ENCODE measurements around the gene EVA1B.

EVA1B gene, protein sequence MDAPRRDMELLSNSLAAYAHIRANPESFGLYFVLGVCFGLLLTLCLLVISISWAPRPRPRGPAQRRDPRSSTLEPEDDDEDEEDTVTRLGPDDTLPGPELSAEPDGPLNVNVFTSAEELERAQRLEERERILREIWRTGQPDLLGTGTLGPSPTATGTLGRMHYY

DNA sequence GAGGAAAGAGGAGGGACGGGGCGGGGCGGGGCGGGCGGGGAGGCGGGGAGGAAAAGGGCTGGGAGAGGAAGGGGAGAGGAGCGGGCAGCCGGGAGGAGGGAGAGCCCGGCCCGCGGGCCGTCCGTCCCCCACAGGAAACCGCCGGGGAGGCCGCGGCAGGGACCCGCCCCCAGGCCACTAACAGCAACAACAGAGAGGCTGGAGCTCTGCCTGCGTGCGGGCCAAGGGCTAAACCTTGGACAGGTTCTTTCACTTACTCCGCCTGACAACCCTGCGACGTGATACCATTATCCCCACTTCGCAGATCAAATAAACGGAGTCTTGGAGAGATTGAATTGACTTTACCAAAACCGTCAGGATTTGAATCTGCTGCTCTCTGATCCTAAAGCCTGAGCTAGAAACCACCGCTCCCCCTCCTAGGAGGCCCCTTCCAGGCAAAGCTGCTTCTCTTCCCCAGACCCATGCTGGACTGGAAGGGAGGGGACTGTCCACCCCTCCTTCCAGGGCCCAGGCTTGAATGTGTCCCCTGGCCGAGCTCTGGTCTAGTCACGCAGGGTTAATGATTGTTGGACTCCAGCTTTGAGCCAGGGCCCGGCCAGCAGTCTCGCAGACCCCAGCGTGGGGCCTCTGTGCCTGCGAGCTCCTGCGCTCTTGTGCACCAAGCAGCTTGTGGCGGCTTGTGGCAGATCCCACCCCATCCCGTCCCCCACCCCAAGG lies at the start of gene EVA1B:
Gene EVA1B (minus strand): TSS at position 10 of the 717 bp plus-strand sequence. CDS start 608 bp downstream, outside the sequence.
- no peak for DNase-seq (ENCODE audit: low read depth)

DNA sequence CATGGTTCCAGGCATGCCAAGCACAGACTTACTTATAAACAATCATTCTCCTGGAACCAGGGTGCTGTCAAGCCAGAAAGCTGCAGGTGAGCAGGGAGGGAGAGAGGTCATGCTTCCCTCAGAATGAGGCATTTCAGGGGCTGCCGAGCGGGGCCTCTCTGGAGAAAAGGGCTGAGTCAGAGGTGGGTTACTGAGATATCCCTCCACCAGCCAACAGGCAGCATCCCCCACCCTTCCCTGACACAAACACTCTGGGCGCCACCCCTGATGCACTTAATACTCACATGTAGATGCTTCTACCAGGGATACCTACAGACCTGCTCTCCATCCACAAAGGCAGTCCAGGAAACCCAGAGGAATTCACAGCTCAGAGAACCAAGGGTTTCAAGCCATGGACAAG lies 49.2 kb upstream of the EVA1B start:
- no peak for DNase-seq (ENCODE audit: low read depth)

DNA sequence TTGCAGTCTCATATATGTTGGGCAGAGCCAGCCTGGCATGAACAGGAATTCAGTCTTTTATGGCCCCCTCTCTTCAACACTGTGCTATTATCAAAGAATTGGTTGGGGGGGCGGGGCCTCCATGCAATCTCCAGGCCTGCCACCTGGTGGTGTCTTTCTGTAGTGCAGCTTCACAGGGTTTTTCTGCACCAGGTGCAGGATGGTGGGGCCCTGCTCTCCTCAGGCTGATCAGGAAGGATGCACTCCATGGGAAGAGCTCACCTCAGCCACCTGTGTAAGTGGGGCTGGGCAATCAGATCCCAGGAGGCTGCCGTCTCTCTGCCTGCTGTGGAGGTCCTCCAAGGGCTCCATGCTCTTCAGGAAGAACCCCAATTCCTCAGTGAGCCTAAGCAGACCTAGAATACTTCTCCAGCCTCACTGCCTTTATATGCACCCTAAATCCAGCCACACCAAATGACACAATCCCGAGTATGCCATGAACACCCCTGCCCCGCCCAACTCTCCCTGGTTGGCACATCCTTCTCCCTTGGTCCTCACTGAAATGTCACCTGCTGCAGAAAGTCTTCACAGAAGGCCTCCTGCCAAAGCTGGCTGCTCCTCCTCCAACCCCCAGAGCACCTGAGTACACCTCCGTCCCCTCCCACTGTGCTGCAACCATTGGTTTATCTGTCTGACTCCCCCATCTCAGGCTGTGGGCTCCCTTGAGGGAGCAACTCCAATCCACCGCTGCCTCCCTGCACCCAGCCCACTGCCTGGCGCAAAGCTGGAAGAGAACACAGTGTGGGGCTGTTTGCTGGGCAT lies 45.8 kb upstream of the EVA1B start:
- DNase-seq (ENCODE audit: low read depth) = peak; percentile 81

DNA sequence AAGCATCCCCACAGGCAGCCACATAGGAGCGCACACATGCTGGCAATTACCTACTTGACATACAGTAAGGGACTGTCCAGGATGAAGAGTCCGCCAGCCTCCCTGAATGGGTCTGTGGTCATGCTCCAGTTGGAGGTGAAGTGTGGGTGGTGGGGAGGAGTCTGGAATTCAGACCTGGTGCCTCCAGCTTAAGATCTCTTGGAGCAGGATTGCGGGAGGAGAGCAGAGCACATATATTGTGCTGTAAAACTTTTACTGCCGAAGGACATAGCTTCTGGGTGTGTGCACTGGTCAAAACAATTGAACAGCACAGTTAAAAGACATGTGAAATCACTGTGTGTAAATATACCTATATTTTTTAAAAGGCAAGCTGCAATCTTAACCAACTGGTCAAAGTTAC lies 44.4 kb upstream of the EVA1B start:
- DNase-seq (ENCODE audit: low read depth) = no peak

DNA sequence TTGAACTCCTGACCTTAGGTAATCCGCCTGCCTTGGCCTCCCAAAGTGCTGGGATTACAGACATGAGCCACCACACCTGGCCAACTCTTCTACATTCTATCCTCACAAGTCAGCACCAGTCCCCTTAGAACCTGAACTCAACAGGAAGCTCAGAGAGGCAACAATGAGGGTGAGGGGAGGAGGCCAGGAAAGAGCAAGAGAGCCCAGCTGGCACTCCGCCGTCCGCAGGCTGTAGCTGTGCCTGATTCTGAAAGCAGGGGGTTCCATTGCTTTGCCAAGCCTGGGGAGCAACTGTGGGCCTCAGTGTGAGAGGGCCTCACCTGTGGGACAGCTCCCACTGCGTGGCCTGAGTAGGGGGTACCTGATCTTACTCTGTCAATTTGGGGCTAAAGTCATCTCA lies 43.6 kb upstream of the EVA1B start:
- no peak for DNase-seq (ENCODE audit: low read depth)

DNA sequence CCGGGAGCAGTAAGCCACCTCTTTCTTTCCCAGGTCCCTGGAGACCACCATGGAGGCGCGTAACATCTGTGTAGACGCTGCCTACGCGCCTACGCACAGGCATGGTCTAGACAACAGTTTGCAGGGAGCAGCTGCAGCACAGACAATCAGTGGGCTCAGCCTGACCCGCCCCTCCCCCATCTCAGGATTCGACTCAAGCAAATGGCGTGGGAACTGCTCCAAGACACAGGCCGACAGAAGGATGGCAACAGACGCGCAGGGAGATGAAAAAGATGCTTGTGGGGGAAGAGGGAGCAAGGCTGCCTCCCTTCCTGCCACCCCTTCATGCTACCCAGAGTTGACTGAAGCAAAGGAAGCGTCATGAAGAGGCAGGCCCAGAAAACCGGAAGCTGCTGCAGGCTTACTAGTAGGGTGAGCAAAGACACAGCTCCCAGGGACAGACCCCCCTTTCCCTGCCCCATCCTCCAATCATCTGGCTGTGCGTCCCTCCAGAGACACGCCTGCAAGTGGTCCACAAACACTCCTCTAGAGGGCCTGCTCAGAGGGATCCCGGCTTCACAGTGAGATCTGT lies 42.7 kb upstream of the EVA1B start:
- no peak for DNase-seq (ENCODE audit: low read depth)

DNA sequence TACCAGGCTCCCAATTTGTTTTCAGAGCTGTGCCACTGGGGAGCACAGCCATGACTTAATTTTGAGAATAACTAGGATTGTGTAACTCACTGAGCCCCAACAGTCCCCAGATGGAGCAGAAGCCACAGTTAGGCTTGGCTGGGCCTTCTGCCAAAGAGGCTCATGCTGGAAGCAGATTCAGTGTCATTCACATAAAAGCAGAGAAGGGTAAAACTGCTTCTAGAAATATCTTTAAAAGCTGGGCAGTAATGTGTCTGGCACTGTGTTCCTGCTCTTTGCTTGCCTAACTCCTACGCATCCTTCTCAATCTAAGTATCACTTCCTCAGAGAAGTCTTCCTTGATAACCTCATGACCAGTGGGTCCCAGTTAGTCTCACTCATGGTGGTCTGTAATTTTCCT lies 41.9 kb upstream of the EVA1B start:
- DNase-seq (ENCODE audit: low read depth) = no peak

DNA sequence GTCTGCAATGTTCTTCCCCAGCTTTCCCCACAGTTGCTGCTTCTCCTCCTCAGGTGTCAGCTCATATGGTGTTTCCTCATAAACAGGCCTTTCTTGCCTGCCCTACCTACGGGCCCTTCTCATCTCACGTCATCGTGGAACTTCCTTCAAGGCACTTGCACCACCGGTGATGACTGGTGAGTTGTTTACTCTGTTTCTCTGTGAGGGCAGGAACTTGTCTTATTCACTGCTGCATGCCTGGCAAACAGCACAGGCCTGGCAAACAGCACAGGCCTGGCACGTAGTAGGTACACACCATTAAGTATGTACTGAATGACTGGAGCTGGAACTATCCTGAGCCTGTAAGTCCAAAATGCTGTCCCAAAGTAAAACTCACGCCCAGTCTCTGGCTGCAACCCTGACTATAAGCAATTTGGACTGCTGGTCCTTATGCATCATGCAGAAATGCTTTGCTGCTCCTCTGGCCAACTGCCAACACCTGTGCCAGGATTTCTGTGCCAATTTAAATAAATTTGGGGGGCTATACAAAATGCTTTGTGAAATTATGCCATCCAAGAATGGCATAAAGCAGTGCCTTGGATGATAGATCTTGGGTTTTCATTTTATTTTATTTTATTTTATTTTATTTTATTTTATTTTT lies 36.6 kb upstream of the EVA1B start:
- DNase-seq (ENCODE audit: low read depth) = no peak

DNA sequence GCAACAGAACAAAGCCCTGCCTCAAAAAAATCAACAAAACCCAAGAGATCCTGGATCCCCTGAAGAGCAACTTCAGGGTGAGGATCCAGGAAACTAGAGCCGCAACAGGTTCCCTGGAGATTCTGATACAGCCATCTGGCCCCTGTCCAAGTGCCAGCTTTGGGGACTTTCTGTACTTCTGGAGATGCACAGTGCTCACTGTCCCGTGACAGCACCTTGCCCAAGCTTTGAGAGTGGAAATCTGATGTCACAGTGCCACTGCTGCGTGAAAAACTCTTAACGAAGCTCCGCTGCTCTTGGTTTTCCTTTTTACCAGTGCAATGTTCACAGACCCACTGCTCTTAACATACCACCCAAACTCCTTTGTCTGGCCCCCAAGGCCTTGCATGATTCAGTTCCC lies 35.9 kb upstream of the EVA1B start:
- no peak for DNase-seq (ENCODE audit: low read depth)

DNA sequence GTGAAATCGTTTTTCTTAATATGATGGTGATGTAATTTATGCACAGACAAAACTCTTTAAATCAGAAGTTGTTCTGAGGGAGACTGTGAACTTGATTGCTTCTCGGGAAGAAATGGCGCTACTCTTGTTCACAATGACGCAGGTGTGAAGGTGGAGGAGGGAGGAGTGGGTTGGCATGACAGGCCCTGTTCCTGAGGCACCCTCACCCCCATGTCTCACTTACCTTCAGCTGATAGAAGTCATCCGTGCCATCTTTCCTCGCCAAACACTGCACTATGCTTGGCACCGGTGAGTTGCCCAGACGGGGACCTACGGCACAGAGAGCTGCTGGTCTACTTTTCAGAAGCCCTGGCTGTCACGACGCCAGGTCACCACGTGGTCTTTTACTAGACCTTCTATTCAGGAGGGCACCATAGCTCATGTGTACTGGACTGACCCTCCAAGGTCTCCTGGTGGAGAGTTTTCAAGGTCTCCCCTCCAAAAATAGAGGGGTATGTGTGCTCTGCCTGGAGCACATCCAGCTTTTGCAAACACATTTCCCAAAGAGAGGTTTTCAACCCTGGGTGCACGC lies 35.2 kb upstream of the EVA1B start:
- DNase-seq (ENCODE audit: low read depth) = no peak

DNA sequence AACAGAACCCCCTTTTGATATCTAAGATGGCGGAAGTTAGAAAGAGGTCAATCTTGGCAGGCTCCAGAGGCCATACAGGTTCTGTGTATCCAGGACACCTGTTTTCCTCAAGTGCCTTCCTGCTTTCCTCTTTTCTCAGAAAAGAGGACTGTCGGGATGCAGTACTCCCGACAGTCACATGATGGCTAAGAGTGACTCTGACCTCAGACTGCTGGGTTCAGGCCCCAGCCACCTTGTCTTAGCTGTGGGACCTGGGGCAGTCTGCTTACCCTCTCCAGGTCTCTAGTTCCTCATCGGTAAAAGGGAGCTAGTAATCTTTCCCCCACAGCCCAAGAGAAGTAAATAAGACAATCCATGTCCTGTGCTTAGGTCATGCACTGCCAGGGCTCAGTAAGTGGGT lies 32.4 kb upstream of the EVA1B start:
- DNase-seq (ENCODE audit: low read depth) = no peak

DNA sequence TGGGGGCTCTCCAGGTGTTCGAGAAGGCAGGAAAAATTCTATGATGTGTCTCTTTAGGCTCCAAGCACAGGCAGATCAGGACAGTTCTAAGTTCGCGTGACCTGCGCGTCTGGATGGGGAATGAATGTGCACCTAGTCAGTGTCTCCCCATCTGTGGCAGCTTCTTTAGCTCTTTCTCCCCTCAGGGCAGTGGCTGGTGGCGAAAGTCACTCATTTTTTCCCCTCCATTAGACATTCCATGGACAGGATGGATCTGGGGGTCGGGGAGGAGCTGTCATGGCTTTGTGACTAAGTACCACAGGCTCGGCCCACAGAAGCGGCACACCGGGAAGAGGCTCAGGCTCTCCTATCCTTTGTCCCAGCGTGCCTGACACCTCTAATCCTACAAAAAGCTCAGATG lies 31.0 kb upstream of the EVA1B start:
- DNase-seq (ENCODE audit: low read depth) = no peak

DNA sequence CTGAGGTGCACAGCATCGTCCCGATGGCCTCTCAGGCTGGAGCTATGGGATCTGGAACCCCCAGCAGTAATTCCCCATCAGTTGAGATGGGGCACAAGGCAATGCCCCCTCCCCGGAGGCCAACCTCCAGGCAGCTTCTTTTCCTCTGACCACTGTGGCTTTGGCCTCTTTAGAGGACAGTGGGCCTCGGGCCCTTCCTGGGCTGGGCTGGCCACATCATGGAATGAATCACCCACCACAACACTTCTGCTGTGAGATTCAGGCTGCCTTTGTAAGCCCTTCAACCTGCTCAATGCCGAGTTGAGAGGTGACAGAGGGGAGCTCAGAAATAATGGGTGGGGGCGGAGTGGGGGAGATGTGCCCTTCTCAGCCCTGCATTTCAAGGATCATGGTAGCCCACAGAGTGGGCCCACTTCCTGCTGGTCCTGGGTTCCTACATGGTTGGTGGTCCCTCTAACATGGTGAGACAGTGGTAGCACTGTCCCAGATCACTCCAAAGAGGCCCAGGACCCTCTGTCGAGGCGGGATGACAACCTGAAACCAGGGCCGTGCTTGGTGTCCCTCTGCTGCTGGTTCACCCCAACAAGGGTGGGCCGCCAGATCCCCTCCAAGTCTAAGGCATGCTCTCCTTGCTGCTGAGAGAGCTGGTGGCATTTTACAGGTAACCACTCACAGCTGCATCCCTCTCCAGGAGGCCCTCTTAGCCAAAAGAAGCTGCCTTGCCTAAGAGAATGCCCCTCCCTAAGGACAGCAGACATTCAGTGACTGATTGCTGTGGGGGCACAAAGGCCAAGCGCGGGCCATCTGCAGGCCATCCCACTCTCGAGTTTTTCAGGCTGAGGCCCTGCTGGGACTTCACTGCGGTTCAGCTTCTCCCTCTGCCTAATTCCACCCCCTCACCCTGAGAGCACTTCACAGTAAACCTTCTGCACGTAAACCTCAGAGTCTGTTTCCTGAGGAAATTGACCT lies 29.7 kb upstream of the EVA1B start:
- no peak for DNase-seq (ENCODE audit: low read depth)

DNA sequence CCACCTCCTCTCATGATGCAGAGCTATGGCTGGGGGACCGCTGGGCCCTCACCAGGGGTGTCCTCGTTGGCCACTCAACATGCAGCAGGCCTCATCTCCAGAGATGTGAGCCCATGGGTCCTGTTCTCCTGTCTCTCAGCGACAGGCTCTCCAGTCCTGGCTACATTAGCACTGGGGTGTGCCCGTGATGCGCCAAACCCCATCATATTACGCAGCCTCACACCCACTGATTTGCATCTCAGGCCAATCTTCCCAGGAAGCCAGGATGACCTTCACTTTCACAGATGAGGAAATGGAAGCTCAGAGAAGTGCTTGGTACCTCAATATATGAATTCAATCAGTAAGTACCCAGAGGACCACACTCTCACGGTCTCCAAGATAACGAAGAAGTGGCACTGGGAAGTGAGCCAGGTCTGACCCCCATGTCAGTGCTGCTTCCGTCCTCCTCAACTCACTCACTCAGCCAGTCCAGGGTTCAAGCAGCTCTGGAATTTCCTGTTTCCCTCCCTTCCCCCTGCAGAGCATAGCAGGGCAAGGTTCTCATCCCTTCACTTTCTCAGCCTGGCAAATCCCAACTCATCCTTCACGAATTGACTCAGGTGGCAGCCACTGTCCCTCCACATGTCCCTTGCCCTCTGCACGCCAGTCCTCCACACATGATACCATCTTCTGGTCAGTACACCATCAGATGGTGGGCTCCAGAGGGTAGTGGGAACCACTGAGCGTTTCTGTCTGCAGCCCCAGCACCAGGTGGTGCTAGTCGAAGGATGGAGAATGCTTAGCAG lies 28.9 kb upstream of the EVA1B start:
- DNase-seq (ENCODE audit: low read depth) = no peak

DNA sequence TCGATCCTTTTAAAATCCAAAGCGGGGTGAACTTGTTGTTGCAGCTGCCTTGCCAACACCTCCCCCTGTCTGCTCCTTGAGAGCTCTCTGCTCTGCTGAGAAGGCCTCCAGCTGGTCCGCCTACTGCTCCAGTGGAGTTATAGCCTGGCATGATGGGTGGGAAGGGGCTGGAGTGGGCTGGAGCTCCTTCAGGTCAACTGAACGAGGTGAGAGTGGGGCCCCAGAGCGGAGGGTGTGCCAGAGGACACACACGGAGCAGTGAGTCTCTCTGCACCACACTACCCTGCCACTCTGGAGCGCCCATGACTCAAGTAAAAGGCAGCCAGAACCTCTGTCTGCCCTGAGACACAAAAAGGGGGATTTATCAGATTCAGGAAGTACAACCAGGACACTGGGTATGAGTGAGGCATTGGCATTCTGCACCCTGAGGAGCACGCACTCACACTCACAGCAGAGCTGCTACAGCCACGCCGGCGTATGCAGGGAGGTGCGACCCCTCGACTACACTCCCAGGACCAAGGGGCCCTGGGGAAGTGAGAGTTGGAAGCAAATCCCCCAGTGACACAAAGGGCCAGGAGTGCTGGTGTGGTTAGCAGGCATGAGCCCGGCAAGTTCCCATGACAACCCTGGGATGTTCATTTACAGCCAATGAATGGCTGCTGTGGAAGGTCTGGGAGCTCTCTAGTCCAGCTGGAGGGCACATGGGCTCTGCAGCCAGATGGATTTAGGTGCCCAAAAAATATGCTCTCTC lies 28.0 kb upstream of the EVA1B start:
- no peak for DNase-seq (ENCODE audit: low read depth)

DNA sequence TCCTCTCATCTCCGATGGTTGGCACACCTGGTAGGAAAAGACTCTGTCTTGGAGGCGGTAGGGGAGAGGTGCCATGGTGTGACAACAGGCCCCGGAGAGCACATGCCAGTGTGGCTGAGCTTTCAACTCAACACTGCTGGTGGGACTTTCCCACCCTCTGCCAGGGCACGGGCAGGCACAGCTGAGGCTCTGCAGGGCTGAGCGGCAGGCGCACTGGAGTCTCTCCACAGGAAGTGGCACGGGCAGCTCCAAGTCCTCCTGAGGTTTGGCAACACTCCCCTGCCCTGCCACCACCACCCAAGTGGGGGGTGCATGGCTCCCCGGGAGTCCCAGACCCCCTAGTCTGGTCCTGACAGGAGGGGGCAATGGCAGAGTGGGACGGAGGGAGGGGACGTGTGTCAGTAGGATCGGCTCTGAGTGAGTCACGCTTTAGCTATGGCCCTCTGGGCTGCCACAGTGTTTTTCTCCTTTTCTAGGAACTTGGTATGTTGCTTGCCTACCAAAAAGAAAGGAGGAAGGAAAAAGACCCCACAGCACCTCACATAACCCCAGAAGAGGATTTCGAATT lies 27.3 kb upstream of the EVA1B start:
- no peak for DNase-seq (ENCODE audit: low read depth)

DNA sequence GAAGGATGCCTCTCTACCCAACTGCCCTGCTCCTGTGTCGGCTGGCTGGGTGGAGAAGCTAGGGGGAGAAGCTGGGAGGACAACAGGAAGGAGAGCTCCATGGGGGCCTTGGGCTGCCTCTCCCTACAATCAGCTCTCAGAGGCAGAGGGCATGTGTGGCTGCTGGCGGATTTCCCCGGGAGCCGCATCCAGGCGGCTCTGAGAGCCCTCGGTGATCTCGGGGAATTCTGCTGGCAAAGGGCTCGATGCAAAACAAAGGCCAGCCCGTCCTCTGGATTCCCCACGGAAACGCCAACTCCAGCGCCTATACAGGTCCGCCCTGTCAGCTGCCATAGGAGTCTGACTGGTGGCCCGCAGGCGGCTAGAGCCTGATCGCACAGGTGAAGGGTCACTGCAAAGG lies 26.4 kb upstream of the EVA1B start:
- no peak for DNase-seq (ENCODE audit: low read depth)

DNA sequence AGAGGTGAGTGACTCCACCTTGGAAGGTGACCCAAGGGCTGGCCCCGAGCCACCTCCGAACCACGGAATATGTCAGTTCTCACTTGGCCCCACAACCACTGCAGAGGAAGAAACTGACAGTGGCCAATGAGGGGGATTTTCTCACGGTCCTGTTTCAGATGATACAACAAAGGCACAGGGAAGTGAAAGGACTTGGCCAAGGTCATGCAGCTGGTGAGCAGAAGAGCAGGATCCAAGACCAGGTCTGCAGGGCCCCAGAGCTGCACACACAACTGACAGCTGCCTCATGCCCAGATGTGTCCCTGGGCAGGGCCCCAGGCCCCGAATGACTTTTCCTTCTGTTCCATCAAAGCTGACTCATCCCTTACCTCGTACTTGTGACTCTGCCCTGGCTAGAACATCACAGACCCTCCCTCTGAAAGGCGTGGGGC lies 25.8 kb upstream of the EVA1B start:
- no peak for DNase-seq (ENCODE audit: low read depth)
